ENCODE data around the gene CDON. TPM values are rescaled to one million over a fixed set of nuclear protein-coding genes. Genes with fewer than 3 reads are reported as not detected.
A peak's percentile ranks its signal among the peaks of the same experiment; 100 is the strongest.

CDON gene
- total RNA-seq, 1 experiment from 2014 or later, result 17.2 TPM

DNA sequence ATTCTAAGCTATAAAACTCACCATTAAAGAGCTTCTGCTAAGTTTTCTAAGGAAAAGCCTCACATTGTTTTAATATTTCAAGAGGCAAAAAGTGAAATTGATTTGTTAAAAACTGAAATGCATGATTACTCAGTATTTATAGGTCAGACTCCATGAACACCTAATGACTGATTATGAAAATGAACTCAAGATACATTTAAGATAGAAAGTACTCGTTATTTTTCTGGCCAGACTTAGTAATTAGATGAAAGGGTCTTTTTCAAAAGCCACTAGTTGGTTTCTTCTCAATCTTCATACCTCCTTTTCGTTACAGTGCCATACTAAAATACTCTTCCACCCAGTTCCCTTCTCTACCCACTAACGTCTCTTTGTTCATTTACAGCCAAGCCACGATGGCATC is 60.5 kb downstream of the CDON start:
- no peaks in the 10 kb centered on the region for H3K4me1 Mint-ChIP-seq

More for the DNA sequence above, 60.5 kb downstream of the CDON start:
- Histone ChIP-seq H2BK20ac (ENCODE audit: low read depth, low read length, poor library complexity, severe bottlenecking) (no peak overlapping the region), H3K14ac (ENCODE audit: insufficient read depth, low read length) (no peak overlapping the region), H4K5ac (ENCODE audit: insufficient read length, low read depth, low read length) (no peak overlapping the region), H3K79me2 (ENCODE audit: insufficient read depth, low read length) (no peaks in the 10 kb centered on the region), H4K91ac (ENCODE audit: insufficient read length, low read depth, low read length) (no peak overlapping the region), H3K9ac (ENCODE audit: extremely low read depth, insufficient read length, low read length) (no peak overlapping the region), H3K27me3 (ENCODE audit: insufficient read depth, low read length) (no peaks in the 10 kb centered on the region), H2AK5ac (ENCODE audit: insufficient read length, low read length) (no peak overlapping the region), H3K23ac (ENCODE audit: insufficient read length, low read depth, low read length) (no peak overlapping the region), H3K56ac (ENCODE audit: insufficient read length, low read depth, low read length) (no peak overlapping the region), H3K18ac (ENCODE audit: insufficient read length, low read depth, low read length) (no peak overlapping the region), H3K4me1 (ENCODE audit: insufficient read depth, low read length) (no peaks in the 10 kb centered on the region), H3K27ac (ENCODE audit: insufficient read length, low read depth, low read length) (no peak overlapping the region), H4K8ac (replicated peaks; ENCODE audit: insufficient read length, low read depth, low read length) (no peak overlapping the region), H4K20me1 (ENCODE audit: control insufficient read depth, insufficient read depth, insufficient read length) (no peaks in the 10 kb centered on the region), H2AFZ (ENCODE audit: low read length) (no peak overlapping the region), H3K4ac (ENCODE audit: low read depth, low read length) (no peak overlapping the region), H3K9me3 (ENCODE audit: control insufficient read depth, low read depth, low read length) (no peaks in the 10 kb centered on the region), H2BK5ac (ENCODE audit: insufficient read length, low read length) (no peak overlapping the region), H2BK120ac (ENCODE audit: low read depth, low read length, poor library complexity, severe bottlenecking) (no peak overlapping the region), H3K23me2 (ENCODE audit: insufficient read length, low read depth, low read length, poor library complexity, severe bottlenecking) (no peaks in the 10 kb centered on the region), H2BK15ac (ENCODE audit: low read depth, low read length) (no peak overlapping the region), H3K79me1 (ENCODE audit: insufficient read depth, low read depth, low read length, poor library complexity, severe bottlenecking) (no peaks in the 10 kb centered on the region), H2BK12ac (ENCODE audit: insufficient read length, low read depth, low read length) (no peak overlapping the region), H3K4me2 (ENCODE audit: insufficient read depth, insufficient read length, low read length) (no peak overlapping the region), H3T11ph (ENCODE audit: low read length) (no peak overlapping the region)
- H3K9me3 Mint-ChIP-seq, result no peaks in the 10 kb centered on the region
- no peaks in the 10 kb centered on the region for H3K27me3 Mint-ChIP-seq (ENCODE audit: low read depth)
- peaks cover 17 to 21% (median 20%) of the 10 kb centered on the region in 3 experiments; a peak in 6 of 7 replicates for H3K36me3 Mint-ChIP-seq (ENCODE audit: insufficient read depth in 1 of 3, low read depth in 3 of 3)
- no CpG with 5 or more reads among the region's 4 CpGs for WGBS (ENCODE audit: extremely low coverage, insufficient read length, low lambda C conversion rate)
- H3K27ac Mint-ChIP-seq, result peak overlapping the region in 1 of 3 experiments; percentile 3; a peak in 2 of 7 replicates
- TF ChIP-seq, protein P1, sequence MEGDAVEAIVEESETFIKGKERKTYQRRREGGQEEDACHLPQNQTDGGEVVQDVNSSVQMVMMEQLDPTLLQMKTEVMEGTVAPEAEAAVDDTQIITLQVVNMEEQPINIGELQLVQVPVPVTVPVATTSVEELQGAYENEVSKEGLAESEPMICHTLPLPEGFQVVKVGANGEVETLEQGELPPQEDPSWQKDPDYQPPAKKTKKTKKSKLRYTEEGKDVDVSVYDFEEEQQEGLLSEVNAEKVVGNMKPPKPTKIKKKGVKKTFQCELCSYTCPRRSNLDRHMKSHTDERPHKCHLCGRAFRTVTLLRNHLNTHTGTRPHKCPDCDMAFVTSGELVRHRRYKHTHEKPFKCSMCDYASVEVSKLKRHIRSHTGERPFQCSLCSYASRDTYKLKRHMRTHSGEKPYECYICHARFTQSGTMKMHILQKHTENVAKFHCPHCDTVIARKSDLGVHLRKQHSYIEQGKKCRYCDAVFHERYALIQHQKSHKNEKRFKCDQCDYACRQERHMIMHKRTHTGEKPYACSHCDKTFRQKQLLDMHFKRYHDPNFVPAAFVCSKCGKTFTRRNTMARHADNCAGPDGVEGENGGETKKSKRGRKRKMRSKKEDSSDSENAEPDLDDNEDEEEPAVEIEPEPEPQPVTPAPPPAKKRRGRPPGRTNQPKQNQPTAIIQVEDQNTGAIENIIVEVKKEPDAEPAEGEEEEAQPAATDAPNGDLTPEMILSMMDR (conservative IDR thresholded peaks at IDR 0.05), result no peak
- H3K4me3 Mint-ChIP-seq, result no peak overlapping the region
- no peak for DNase-seq

Measured in H9 (cell line).